ENCODE data around the gene ANKRD7.

The ANKRD7 gene

DNA sequence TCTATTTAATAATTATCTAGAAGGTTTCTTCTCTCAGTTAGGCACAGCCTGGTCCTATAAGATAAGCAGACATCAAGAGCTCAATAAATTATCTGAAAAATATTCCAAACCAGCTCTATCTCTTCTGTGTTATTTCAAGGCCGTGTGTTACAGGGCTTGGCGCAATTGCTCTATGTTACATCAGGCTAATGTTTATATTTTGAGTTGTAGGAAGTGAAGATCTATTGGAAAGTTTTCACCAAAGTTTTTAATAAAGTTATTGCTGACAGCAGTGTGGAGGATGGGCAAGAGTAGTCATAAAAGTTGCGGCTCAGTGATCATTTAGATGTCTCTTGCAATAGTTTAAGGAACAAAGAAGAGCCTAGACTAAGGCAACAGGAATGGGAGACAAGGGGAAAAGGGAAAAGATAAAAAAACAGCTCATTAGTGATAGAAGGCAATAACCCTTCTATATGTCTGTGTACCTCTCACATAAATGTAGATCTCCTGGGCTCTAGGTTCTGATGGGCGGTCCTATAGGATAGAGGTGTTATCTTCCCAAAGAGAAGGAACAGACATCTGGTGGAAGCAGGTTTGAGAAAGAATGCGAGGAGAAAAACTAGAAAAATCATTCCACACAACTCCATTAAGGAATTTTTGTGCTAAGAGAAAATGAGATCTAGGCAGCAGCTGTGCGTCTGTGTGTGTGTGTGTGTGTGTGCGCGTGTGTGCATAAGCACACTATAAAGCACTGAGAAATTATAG lies 5.9 kb upstream of the ANKRD7 start:
- Histone ChIP-seq H3K4me2 (ENCODE audit: low read depth, low read length) (no peak overlapping the region), H3F3A (ENCODE audit: insufficient read depth, low read length) (no peaks in the 10 kb centered on the region), H3K9ac (ENCODE audit: low read length) (no peak overlapping the region), H3K27ac (ENCODE audit: low read length) (no peak overlapping the region), H3K27me3 (replicated peaks; ENCODE audit: insufficient read depth, low read length) (no peaks in the 10 kb centered on the region), H3K9me2 (replicated peaks; ENCODE audit: insufficient read depth, low read length) (no peaks in the 10 kb centered on the region), H3K4me1 (ENCODE audit: low read length) (no peaks in the 10 kb centered on the region), H3K9me3 (replicated peaks; ENCODE audit: insufficient read depth, low read length) (no peaks in the 10 kb centered on the region), H3K4me3 (ENCODE audit: low read length) (no peak overlapping the region), H3K79me2 (ENCODE audit: low read length) (no peaks in the 10 kb centered on the region), H2AFZ (ENCODE audit: low read length) (no peak overlapping the region), H3K36me3 (replicated peaks; ENCODE audit: insufficient read depth, low read length) (no peaks in the 10 kb centered on the region), H4K20me1 (ENCODE audit: insufficient read depth, low read length) (no peaks in the 10 kb centered on the region)
- TF ChIP-seq EZH2phosphoT487 (IDR thresholded peaks at IDR 0.05; ENCODE audit: low read length) (no peak), EZH2 (optimal IDR thresholded peaks at IDR 0.05; ENCODE audit: low read depth, low read length) (no peak)
- TF ChIP-seq, protein P1, sequence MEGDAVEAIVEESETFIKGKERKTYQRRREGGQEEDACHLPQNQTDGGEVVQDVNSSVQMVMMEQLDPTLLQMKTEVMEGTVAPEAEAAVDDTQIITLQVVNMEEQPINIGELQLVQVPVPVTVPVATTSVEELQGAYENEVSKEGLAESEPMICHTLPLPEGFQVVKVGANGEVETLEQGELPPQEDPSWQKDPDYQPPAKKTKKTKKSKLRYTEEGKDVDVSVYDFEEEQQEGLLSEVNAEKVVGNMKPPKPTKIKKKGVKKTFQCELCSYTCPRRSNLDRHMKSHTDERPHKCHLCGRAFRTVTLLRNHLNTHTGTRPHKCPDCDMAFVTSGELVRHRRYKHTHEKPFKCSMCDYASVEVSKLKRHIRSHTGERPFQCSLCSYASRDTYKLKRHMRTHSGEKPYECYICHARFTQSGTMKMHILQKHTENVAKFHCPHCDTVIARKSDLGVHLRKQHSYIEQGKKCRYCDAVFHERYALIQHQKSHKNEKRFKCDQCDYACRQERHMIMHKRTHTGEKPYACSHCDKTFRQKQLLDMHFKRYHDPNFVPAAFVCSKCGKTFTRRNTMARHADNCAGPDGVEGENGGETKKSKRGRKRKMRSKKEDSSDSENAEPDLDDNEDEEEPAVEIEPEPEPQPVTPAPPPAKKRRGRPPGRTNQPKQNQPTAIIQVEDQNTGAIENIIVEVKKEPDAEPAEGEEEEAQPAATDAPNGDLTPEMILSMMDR (IDR thresholded peaks at IDR 0.05; ENCODE audit: low read length): no peak
- DNase-seq: no peak

DNA sequence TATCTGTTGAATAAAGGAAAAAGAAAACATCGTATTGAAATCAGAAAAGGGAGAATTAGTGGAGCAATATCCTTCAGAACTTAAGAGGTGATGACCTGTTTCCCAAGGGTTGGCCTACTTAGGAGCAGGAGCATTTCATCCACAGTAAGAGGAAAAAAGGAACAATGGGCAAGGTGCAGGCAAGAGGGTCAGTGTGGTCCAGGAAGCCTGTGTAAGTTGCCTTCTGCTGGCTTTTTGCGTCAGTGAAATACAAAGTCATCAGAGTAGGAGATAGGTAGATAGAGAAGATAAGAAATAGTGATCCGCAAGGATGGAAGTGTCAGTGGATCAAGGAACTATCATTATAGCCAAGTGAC lies 5.4 kb upstream of the ANKRD7 start:
- H3K79me2 ChIP-seq (ENCODE audit: low read length): no peaks in the 10 kb centered on the region
- no peaks in the 10 kb centered on the region for H3K9me3 ChIP-seq (replicated peaks; ENCODE audit: insufficient read depth, low read length)
- H3K27me3 ChIP-seq (replicated peaks; ENCODE audit: insufficient read depth, low read length): no peaks in the 10 kb centered on the region
- no peak overlapping the region for H3K27ac ChIP-seq (ENCODE audit: low read length)
- DNase-seq: no peak
- TF ChIP-seq, protein P1 (IDR thresholded peaks at IDR 0.05; ENCODE audit: low read length): no peak
- TF ChIP-seq EZH2phosphoT487 (IDR thresholded peaks at IDR 0.05; ENCODE audit: low read length): no peak
- no peak for TF ChIP-seq EZH2 (optimal IDR thresholded peaks at IDR 0.05; ENCODE audit: low read depth, low read length)
- no peak overlapping the region for H2AFZ ChIP-seq (ENCODE audit: low read length)
- H3F3A ChIP-seq (ENCODE audit: insufficient read depth, low read length): no peaks in the 10 kb centered on the region
- no peaks in the 10 kb centered on the region for H3K9me2 ChIP-seq (replicated peaks; ENCODE audit: insufficient read depth, low read length)
- no peak overlapping the region for H3K4me3 ChIP-seq (ENCODE audit: low read length)
- H4K20me1 ChIP-seq (ENCODE audit: insufficient read depth, low read length): no peaks in the 10 kb centered on the region
- H3K36me3 ChIP-seq (replicated peaks; ENCODE audit: insufficient read depth, low read length): no peaks in the 10 kb centered on the region
- H3K9ac ChIP-seq (ENCODE audit: low read length): no peak overlapping the region
- no peaks in the 10 kb centered on the region for H3K4me1 ChIP-seq (ENCODE audit: low read length)
- H3K4me2 ChIP-seq (ENCODE audit: low read depth, low read length): no peak overlapping the region

DNA sequence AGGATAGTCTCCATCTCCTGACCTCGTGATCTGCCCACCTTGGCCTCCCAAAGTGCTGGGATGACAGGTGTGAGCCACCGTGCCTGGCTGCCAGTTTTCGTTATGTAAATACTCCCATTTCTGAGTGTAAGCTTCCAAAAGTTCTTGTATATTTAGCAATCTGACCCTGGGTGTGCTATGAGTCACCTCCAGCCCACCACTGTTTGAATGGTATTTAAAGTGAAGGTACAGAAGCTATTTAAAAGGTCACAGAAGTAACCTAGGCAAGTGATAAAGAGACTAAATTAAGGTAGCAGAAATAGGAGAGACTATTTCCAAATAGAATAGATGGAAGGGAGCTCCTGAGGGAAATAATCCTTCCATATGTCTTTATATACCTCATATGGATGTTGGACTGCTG lies 3.9 kb upstream of the ANKRD7 start:
- H3K27ac ChIP-seq (ENCODE audit: low read length): no peak overlapping the region
- H3K36me3 ChIP-seq (replicated peaks; ENCODE audit: insufficient read depth, low read length): no peaks in the 10 kb centered on the region
- DNase-seq: no peak
- no peaks in the 10 kb centered on the region for H3K79me2 ChIP-seq (ENCODE audit: low read length)
- H4K20me1 ChIP-seq (ENCODE audit: insufficient read depth, low read length): no peaks in the 10 kb centered on the region
- no peaks in the 10 kb centered on the region for H3K27me3 ChIP-seq (replicated peaks; ENCODE audit: insufficient read depth, low read length)
- no peaks in the 10 kb centered on the region for H3F3A ChIP-seq (ENCODE audit: insufficient read depth, low read length)
- TF ChIP-seq, protein P1 (IDR thresholded peaks at IDR 0.05; ENCODE audit: low read length): no peak
- TF ChIP-seq EZH2phosphoT487 (IDR thresholded peaks at IDR 0.05; ENCODE audit: low read length): no peak
- TF ChIP-seq EZH2 (optimal IDR thresholded peaks at IDR 0.05; ENCODE audit: low read depth, low read length): no peak
- H3K9me2 ChIP-seq (replicated peaks; ENCODE audit: insufficient read depth, low read length): no peaks in the 10 kb centered on the region
- no peak overlapping the region for H3K4me3 ChIP-seq (ENCODE audit: low read length)
- H3K4me1 ChIP-seq (ENCODE audit: low read length): no peaks in the 10 kb centered on the region
- no peak overlapping the region for H2AFZ ChIP-seq (ENCODE audit: low read length)
- H3K9me3 ChIP-seq (replicated peaks; ENCODE audit: insufficient read depth, low read length): no peaks in the 10 kb centered on the region
- H3K4me2 ChIP-seq (ENCODE audit: low read depth, low read length): no peak overlapping the region
- H3K9ac ChIP-seq (ENCODE audit: low read length): no peak overlapping the region

Measured in MM.1S (cell line).